PC-9 (cell line): ENCODE measurements around the gene CEP83. TPM values are rescaled to one million over a fixed set of nuclear protein-coding genes. Genes with fewer than 3 reads are reported as not detected.

Experiments
- BruUV-seq: library from RNA; stranded (reverse); fragments of 400-500 nt; replicated peaks from 2 replicates; lab custom pipeline; 2021; lab: Mats Ljungman, UMichigan
- CTCF ChIA-PET: fragments of 300-600 bp; sonication (Branson Sonifier 250); formaldehyde crosslinking; loops from one replicate; lab custom pipeline; 2022; ENCODE audit warnings: antibody characterized with exemption; lab: Charles Lee
- POLR2A ChIA-PET: fragments of 300-600 bp; sonication (Branson Sonifier 250); formaldehyde crosslinking; loops from one replicate; lab custom pipeline; 2022; ENCODE audit warnings: antibody characterized with exemption; ENCODE audit not compliant: unreplicated experiment; lab: Charles Lee
- DNase-seq, 2 experiments: peaks; one replicate each; pipeline versions ENCODE4 v3.0.0 to v3.0.0-alpha.2; 2015 to 2022; ENCODE audit warnings: mixed read lengths in 1 of 2
- H2AFZ ChIP-seq: fragments of 200-600 bp; sonication (generic); 2 replicates; pipeline ENCODE4 v1.8.1; 2017; ENCODE audit warnings: antibody characterized with exemption
- H3F3A ChIP-seq: fragments of 200-600 bp; sonication (generic); 2 replicates; pipeline ENCODE4 v1.8.1; 2017; ENCODE audit warnings: antibody characterized with exemption, mild to moderate bottlenecking, low read depth; ENCODE audit not compliant: insufficient read depth
- H3K27ac ChIP-seq: fragments of 200-600 bp; sonication (generic); 2 replicates; pipeline ENCODE4 v1.6.1; 2016; ENCODE audit warnings: mixed run types
- H3K27me3 ChIP-seq: fragments of 200-600 bp; sonication (generic); 2 replicates; pipeline ENCODE4 v1.6.1; 2016; ENCODE audit warnings: low read depth, mixed run types; ENCODE audit not compliant: insufficient read depth
- H3K36me3 ChIP-seq: fragments of 200-600 bp; sonication (generic); 2 replicates; pipeline ENCODE4 v1.6.1; 2016; ENCODE audit warnings: low read depth, mixed run types
- H3K4me1 ChIP-seq: fragments of 200-600 bp; sonication (generic); replicated peaks from 2 replicates; pipeline ENCODE4 v1.6.1; 2016; ENCODE audit warnings: mixed run types; ENCODE audit not compliant: insufficient read depth
- H3K4me2 ChIP-seq: fragments of 200-600 bp; sonication (generic); 2 replicates; pipeline ENCODE4 v1.6.1; 2017; ENCODE audit warnings: mixed run types
- H3K4me3 ChIP-seq: fragments of 200-600 bp; sonication (generic); 2 replicates; pipeline ENCODE4 v1.6.1; 2016; ENCODE audit warnings: mixed run types
- H3K79me2 ChIP-seq: fragments of 200-600 bp; sonication (generic); 2 replicates; pipeline ENCODE4 v1.6.1; 2017; ENCODE audit warnings: low read depth, mixed run types
- H3K9me2 ChIP-seq: fragments of 200-600 bp; sonication (generic); 2 replicates; pipeline ENCODE4 v1.8.1; 2017; ENCODE audit warnings: mild to moderate bottlenecking; ENCODE audit not compliant: insufficient read depth
- H3K9me3 ChIP-seq: fragments of 200-600 bp; sonication (generic); 2 replicates; pipeline ENCODE4 v1.8.1; 2016; ENCODE audit warnings: low read depth; ENCODE audit not compliant: insufficient read depth
- H4K20me1 ChIP-seq: fragments of 200-600 bp; sonication (generic); 2 replicates; pipeline ENCODE4 v1.8.1; 2017; ENCODE audit not compliant: insufficient read depth
- EZH2 ChIP-seq: fragments of 200-600 bp; sonication (generic); IDR thresholded peaks from 2 replicates; pipeline ENCODE4 v1.8.0; 2017; ENCODE audit warnings: antibody characterized with exemption, low read depth
- intact Hi-C: fragments of 100-400 bp; cut with micrococcal nuclease; formaldehyde crosslinking; loops from one replicate; pipeline ENCODE4 v1.10.0; 2022; ENCODE audit not compliant: unreplicated experiment
- total RNA-seq: library from RNA; stranded (reverse); gene quantifications from 2 replicates; pipeline ENCODE4 v1.2.3, GENCODE V29; 2021
- TF ChIP-seq, protein P1 (sequence below): fragments of 200-600 bp; sonication (generic); conservative IDR thresholded peaks from 2 replicates; pipeline ENCODE4 v1.6.1; 2017; ENCODE audit warnings: mixed run types, antibody characterized with exemption, mild to moderate bottlenecking, moderate library complexity

CEP83 gene
- total RNA-seq, 1 experiment from 2014 or later = 19.6 TPM

DNA sequence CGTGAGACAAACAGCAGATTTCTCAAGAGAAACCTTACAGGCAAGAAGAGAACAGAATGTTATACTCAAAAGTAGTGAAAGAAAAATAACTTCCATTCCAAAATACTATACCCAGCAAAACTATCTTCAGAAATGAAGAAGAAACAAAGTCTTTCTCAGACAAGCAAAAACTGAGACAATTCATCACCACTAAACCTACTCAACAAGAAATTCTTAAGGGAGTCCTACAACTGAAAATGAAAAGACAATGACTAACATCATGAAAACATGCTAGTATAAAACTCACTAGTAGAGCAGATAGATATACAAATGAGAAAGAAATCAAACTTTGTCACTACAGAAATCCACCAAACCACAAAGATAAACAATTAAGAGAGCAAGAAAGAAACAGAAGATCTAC, 106.5 kb downstream of the CEP83 start:
- Histone ChIP-seq H3K4me1 (no peaks in the 10 kb centered on the region), H3F3A (no peaks in the 10 kb centered on the region), H3K27me3 (no peaks in the 10 kb centered on the region), H3K4me3 (no peak overlapping the region), H3K4me2 (no peak overlapping the region), H4K20me1 (no peaks in the 10 kb centered on the region), H3K36me3 (peaks cover 21% of the 10 kb centered on the region), H2AFZ (no peak overlapping the region), H3K79me2 (no peaks in the 10 kb centered on the region), H3K27ac (no peak overlapping the region), H3K9me2 (no peaks in the 10 kb centered on the region), H3K9me3 (peaks cover 21% of the 10 kb centered on the region)
- ChIA-PET POLR2A (no interaction called here), CTCF (no interaction called here)
- DNase-seq = no peak
- intact Hi-C loops = no loop called here
- no TSS peak for BruUV-seq
- no peak for TF ChIP-seq EZH2
- TF ChIP-seq, protein P1, sequence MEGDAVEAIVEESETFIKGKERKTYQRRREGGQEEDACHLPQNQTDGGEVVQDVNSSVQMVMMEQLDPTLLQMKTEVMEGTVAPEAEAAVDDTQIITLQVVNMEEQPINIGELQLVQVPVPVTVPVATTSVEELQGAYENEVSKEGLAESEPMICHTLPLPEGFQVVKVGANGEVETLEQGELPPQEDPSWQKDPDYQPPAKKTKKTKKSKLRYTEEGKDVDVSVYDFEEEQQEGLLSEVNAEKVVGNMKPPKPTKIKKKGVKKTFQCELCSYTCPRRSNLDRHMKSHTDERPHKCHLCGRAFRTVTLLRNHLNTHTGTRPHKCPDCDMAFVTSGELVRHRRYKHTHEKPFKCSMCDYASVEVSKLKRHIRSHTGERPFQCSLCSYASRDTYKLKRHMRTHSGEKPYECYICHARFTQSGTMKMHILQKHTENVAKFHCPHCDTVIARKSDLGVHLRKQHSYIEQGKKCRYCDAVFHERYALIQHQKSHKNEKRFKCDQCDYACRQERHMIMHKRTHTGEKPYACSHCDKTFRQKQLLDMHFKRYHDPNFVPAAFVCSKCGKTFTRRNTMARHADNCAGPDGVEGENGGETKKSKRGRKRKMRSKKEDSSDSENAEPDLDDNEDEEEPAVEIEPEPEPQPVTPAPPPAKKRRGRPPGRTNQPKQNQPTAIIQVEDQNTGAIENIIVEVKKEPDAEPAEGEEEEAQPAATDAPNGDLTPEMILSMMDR = no peak

DNA sequence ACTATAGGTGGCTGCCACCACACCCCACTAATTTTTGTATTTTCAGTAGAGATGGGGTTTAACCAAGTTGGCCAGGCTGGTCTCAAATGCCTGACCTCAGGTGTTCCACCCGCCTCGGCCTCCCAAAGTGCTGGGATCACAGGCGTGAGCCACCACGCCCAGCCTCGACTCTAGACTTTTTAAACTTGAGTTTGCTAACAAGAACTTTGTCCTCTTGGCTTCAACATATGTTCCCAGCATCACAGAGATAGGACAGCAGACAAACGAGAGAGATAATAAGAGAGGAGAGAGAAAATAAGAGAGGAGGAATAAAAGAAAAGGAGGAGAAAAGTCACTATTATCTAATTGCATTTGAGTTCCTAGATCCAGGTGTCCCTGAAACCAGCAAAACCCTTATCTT, 119.1 kb downstream of the CEP83 start:
- DNase-seq = no peak
- Histone ChIP-seq H3K27ac (no peak overlapping the region), H3K4me3 (no peak overlapping the region), H3K27me3 (no peaks in the 10 kb centered on the region), H4K20me1 (no peaks in the 10 kb centered on the region), H3K9me3 (no peaks in the 10 kb centered on the region), H3K9me2 (no peaks in the 10 kb centered on the region), H3K4me2 (no peak overlapping the region), H3K4me1 (no peaks in the 10 kb centered on the region), H3K36me3 (no peaks in the 10 kb centered on the region; the same call in 1 of the 2 replicates), H3K79me2 (no peaks in the 10 kb centered on the region), H2AFZ (no peak overlapping the region), H3F3A (no peaks in the 10 kb centered on the region)
- no peak for TF ChIP-seq EZH2
- TF ChIP-seq, protein P1 = no peak
- ChIA-PET CTCF (no interaction called here), POLR2A (interaction anchor here (0.6 kb wide), 1 partner anchor 90 kb away, joined by 4 read pairs; no protein-coding TSS in a partner anchor)
- intact Hi-C loops = no loop called here
- no TSS peak for BruUV-seq

DNA sequence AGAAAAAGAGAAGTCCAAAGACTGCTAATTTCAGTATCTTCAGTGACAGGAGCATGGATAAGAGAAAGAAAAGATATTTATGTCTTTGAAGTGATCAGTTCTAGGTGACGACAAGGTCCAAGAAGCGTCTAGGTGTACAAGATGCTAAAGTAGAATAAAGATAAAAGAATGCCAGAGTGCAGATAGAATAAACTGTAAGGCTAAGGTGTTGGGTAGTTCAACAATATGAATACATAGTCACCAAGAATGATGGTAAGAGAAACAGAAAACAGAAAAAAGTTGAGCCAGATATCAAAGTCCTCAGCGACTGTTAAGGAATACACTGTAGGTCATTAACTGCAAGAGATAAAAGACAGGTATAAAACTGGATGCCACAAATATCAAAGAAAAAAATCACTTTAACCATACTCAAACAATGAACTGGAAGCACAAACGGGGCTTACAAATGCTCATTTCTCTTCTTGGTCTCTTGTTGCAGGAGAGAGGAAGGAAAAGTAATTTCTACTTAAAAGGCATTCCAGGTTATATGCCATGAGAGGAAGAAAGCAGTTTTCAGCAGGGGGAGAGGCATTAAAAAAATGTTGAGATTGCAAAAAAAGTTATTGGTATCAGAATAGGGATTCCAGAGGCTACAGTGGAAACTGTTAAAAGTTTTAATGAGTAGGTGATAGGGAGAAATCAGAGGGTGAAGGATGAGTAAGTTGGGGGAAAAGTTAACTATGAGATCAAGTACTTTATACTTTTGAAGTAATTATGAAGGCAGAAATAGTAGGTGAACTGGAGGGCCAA, 121.5 kb downstream of the CEP83 start:
- Histone ChIP-seq H3K36me3 (no peaks in the 10 kb centered on the region), H3K4me3 (no peak overlapping the region), H2AFZ (no peak overlapping the region), H4K20me1 (no peaks in the 10 kb centered on the region), H3K9me3 (no peaks in the 10 kb centered on the region), H3K79me2 (no peaks in the 10 kb centered on the region), H3K27ac (no peak overlapping the region), H3K9me2 (no peaks in the 10 kb centered on the region), H3K4me2 (no peak overlapping the region), H3K4me1 (no peaks in the 10 kb centered on the region), H3F3A (no peaks in the 10 kb centered on the region), H3K27me3 (no peaks in the 10 kb centered on the region)
- ChIA-PET CTCF (no interaction called here), POLR2A (no interaction called here)
- TF ChIP-seq EZH2 = no peak
- TF ChIP-seq, protein P1 = no peak
- no TSS peak for BruUV-seq
- DNase-seq = no peak
- intact Hi-C loops = no loop called here
